Muscle of leg (tissue), 11 donors: ENCODE data around the gene MCC. TPM values are rescaled to one million over a fixed set of nuclear protein-coding genes. Genes with fewer than 3 reads are reported as not detected.
A peak's percentile ranks its signal among the peaks of the same experiment; 100 is the strongest.

ENCODE experiments used
- DNase-seq: peaks from one replicate; pipeline ENCODE4 v3.0.0; 2013
- H3K27ac ChIP-seq: one replicate; pipeline ENCODE4 v1.5.1; 2013; ENCODE audit warnings: mild to moderate bottlenecking, low read length, control low read depth
- H3K27me3 ChIP-seq: one replicate; pipeline ENCODE4 v1.6.1; 2013; ENCODE audit warnings: low read length; ENCODE audit not compliant: control insufficient read depth, insufficient read depth
- H3K36me3 ChIP-seq: one replicate; pipeline ENCODE4 v1.6.1; 2013; ENCODE audit warnings: low read length; ENCODE audit not compliant: control insufficient read depth, insufficient read depth
- H3K4me1 ChIP-seq: one replicate; pipeline ENCODE4 v1.6.1; 2013; ENCODE audit warnings: low read length; ENCODE audit not compliant: control insufficient read depth, insufficient read depth
- H3K4me3 ChIP-seq: one replicate; pipeline ENCODE4 v1.5.1; 2013; ENCODE audit warnings: low read length, control low read depth
- H3K9me3 ChIP-seq: replicated peaks from 2 replicates; pipeline ENCODE4 v1.6.1; 2013; ENCODE audit warnings: low read depth, low read length; ENCODE audit not compliant: control insufficient read depth
- WGBS: methylation state at CpG from one replicate; pipeline ENCODE4 v1.1.5; 2013; ENCODE audit warnings: missing lambda C conversion rate; ENCODE audit not compliant: insufficient coverage; 5-methylcytosine and 5-hydroxymethylcytosine counted together
- polyA plus RNA-seq, 8 donors: library from polyadenylated mRNA; unstranded; fragments of 120-200 nt; gene quantifications; one replicate each; pipeline versions ENCODE4 v1.2.1 to v1.2.3, GENCODE V29; 2013; ENCODE audit warnings: inconsistent platforms in 1 of 8, low replicate concordance in 1 of 8; ENCODE audit not compliant: insufficient read length in 8 of 8, insufficient read depth in 1 of 8
- total RNA-seq: library from RNA; stranded (reverse); fragments of 120-200 nt; gene quantifications from one replicate; pipeline ENCODE4 v1.2.4, GENCODE V29; 2013

Gene MCC
- total and polyA plus RNA-seq, 9 donors = 12.1 to 19.6 (median 17.0) TPM

GRCh38 chr5:113052041-113052795, 436.0 kb downstream of the MCC start:
- DNase-seq = no peak
- 87% methylated on average over 9 of the region's 10 CpGs for WGBS
- H3K36me3 ChIP-seq = peaks cover 41% of the 10 kb centered on the region
- H3K27me3 ChIP-seq = no peaks in the 10 kb centered on the region
- H3K4me3 ChIP-seq = no peak overlapping the region
- H3K27ac ChIP-seq = peak overlapping the region; percentile 88
- H3K9me3 ChIP-seq = no peaks in the 10 kb centered on the region
- peaks cover 22% of the 10 kb centered on the region for H3K4me1 ChIP-seq

- no peak overlapping the region for H3K4me3 ChIP-seq
- peaks cover 45% of the 10 kb centered on the region for H3K36me3 ChIP-seq
- DNase-seq = peak; percentile 90
- H3K4me1 ChIP-seq = peaks cover 26% of the 10 kb centered on the region
- no peaks in the 10 kb centered on the region for H3K27me3 ChIP-seq
- H3K27ac ChIP-seq = peak overlapping the region; percentile 88
- no peaks in the 10 kb centered on the region for H3K9me3 ChIP-seq
- WGBS = 7% methylated on average over 4 of the region's 9 CpGs
These were observed 437.4 kb downstream of the MCC start for GRCh38 chr5:113050721-113051382.

GRCh38 chr5:113048931-113049330, 439.3 kb downstream of the MCC start:
- Histone ChIP-seq H3K27me3 (no peaks in the 10 kb centered on the region), H3K27ac (no peak overlapping the region), H3K36me3 (peaks cover 38% of the 10 kb centered on the region), H3K4me3 (no peak overlapping the region), H3K9me3 (no peaks in the 10 kb centered on the region), H3K4me1 (peaks cover 27% of the 10 kb centered on the region)
- WGBS = 96% methylated on average over 7 of the region's 10 CpGs
- DNase-seq = no peak

- H3K27me3 ChIP-seq = no peaks in the 10 kb centered on the region
- peak; percentile 66 for DNase-seq
- H3K36me3 ChIP-seq = peaks cover 30% of the 10 kb centered on the region
- H3K4me3 ChIP-seq = no peak overlapping the region
- H3K27ac ChIP-seq = peak overlapping the region; percentile 59
- H3K4me1 ChIP-seq = peaks cover 33% of the 10 kb centered on the region
- H3K9me3 ChIP-seq = no peaks in the 10 kb centered on the region
- 97% methylated on average over 4 of the region's 11 CpGs for WGBS
These were observed 440.3 kb downstream of the MCC start for GRCh38 chr5:113047733-113048652.

- H3K27me3 ChIP-seq = no peaks in the 10 kb centered on the region
- peaks cover 33% of the 10 kb centered on the region for H3K4me1 ChIP-seq
- DNase-seq = no peak
- H3K36me3 ChIP-seq = peaks cover 26% of the 10 kb centered on the region
- H3K4me3 ChIP-seq = no peak overlapping the region
- H3K9me3 ChIP-seq = no peaks in the 10 kb centered on the region
- H3K27ac ChIP-seq = peak overlapping the region; percentile 59
- WGBS = 56% methylated on average over 1 of the region's 2 CpGs
These were observed 441.0 kb downstream of the MCC start for GRCh38 chr5:113047234-113047633.

- Histone ChIP-seq H3K27ac (no peak overlapping the region), H3K4me1 (peaks cover 34% of the 10 kb centered on the region), H3K9me3 (no peaks in the 10 kb centered on the region), H3K36me3 (peaks cover 24% of the 10 kb centered on the region), H3K4me3 (no peak overlapping the region), H3K27me3 (no peaks in the 10 kb centered on the region)
- peak; percentile 82 for DNase-seq
- WGBS = 71% methylated on average over 9 of the region's 11 CpGs
These were observed 443.3 kb downstream of the MCC start for GRCh38 chr5:113044776-113045465.

GRCh38 chr5:113043491-113043931, 444.7 kb downstream of the MCC start:
- WGBS = 77% methylated on average over 16 of the region's 16 CpGs

GRCh38 chr5:113042491-113043243, 445.6 kb downstream of the MCC start:
- peaks cover 20% of the 10 kb centered on the region for H3K36me3 ChIP-seq
- H3K4me3 ChIP-seq = no peak overlapping the region
- DNase-seq = no peak
- H3K4me1 ChIP-seq = peaks cover 34% of the 10 kb centered on the region
- no peaks in the 10 kb centered on the region for H3K9me3 ChIP-seq
- H3K27me3 ChIP-seq = no peaks in the 10 kb centered on the region
- H3K27ac ChIP-seq = no peak overlapping the region
- WGBS = no CpG with 5 or more reads among the region's 4 CpGs

More at GRCh38 chr5:113043491-113043931, 444.7 kb downstream of the MCC start:
- Histone ChIP-seq H3K4me1 (peaks cover 34% of the 10 kb centered on the region), H3K27me3 (no peaks in the 10 kb centered on the region), H3K9me3 (no peaks in the 10 kb centered on the region), H3K4me3 (no peak overlapping the region), H3K36me3 (peaks cover 17% of the 10 kb centered on the region), H3K27ac (no peak overlapping the region)
- no peak for DNase-seq

GRCh38 chr5:113040672-113041260, 447.5 kb downstream of the MCC start:
- Histone ChIP-seq H3K9me3 (no peaks in the 10 kb centered on the region), H3K4me1 (peaks cover 28% of the 10 kb centered on the region), H3K36me3 (peaks cover 18% of the 10 kb centered on the region), H3K4me3 (no peak overlapping the region), H3K27me3 (no peaks in the 10 kb centered on the region), H3K27ac (peak overlapping the region; percentile 82)
- 17% methylated on average over 2 of the region's 6 CpGs for WGBS
- peak; percentile 90 for DNase-seq
